KMS-11 (cell line): Measurements from ENCODE around the gene ABCA9.

Experiments
- H2AFZ ChIP-seq: fragments of 200-600 bp; sonication (generic); 2 replicates; pipeline ENCODE4 v1.6.1; 2016; ENCODE audit warnings: antibody characterized with exemption, mixed run types, low read depth
- H3K27ac ChIP-seq: fragments of 200-600 bp; sonication (generic); 2 replicates; pipeline ENCODE4 v1.6.1; 2016; ENCODE audit warnings: mild to moderate bottlenecking, mixed run types
- H3K27me3 ChIP-seq: fragments of 200-600 bp; sonication (generic); 2 replicates; pipeline ENCODE4 v1.6.1; 2017; ENCODE audit warnings: mild to moderate bottlenecking, low read depth, mixed run types, moderate library complexity; ENCODE audit not compliant: insufficient read depth
- H3K36me3 ChIP-seq: fragments of 200-600 bp; sonication (generic); 2 replicates; pipeline ENCODE4 v1.6.1; 2017; ENCODE audit warnings: mild to moderate bottlenecking, mixed run types; ENCODE audit not compliant: insufficient read depth
- H3K4me1 ChIP-seq: fragments of 200-600 bp; sonication (generic); 2 replicates; pipeline ENCODE4 v1.6.1; 2016; ENCODE audit warnings: mild to moderate bottlenecking, low read depth, mixed run types; ENCODE audit not compliant: poor library complexity, severe bottlenecking
- H3K4me2 ChIP-seq: fragments of 200-600 bp; sonication (generic); 2 replicates; pipeline ENCODE4 v1.7.0; 2016; ENCODE audit warnings: mild to moderate bottlenecking, mixed run types
- H3K4me3 ChIP-seq: fragments of 200-600 bp; sonication (generic); IDR thresholded peaks from 2 replicates; pipeline ENCODE4 v1.6.1; 2017; ENCODE audit warnings: low read depth, low read length, mixed read lengths; ENCODE audit not compliant: insufficient read depth
- H3K79me2 ChIP-seq: fragments of 200-600 bp; sonication (generic); 2 replicates; pipeline ENCODE4 v1.6.1; 2016; ENCODE audit warnings: low read depth, mixed run types; ENCODE audit not compliant: insufficient read depth
- H3K9ac ChIP-seq: fragments of 200-600 bp; sonication (generic); 2 replicates; pipeline ENCODE4 v1.6.1; 2016; ENCODE audit warnings: mild to moderate bottlenecking, mixed run types
- H4K20me1 ChIP-seq: fragments of 200-600 bp; sonication (generic); 2 replicates; pipeline ENCODE4 v1.6.1; 2016; ENCODE audit warnings: mild to moderate bottlenecking, mixed run types; ENCODE audit not compliant: insufficient read depth
- CTCF ChIP-seq: fragments of 200-600 bp; sonication (generic); conservative IDR thresholded peaks from 2 replicates; pipeline ENCODE4 v1.6.1; 2017; ENCODE audit warnings: low read depth, mild to moderate bottlenecking, antibody characterized with exemption, low read length, moderate library complexity, mixed read lengths

ABCA9 gene

GRCh38 chr17:69042308-69042707 is 18.4 kb downstream of the ABCA9 start:
- H3K27ac ChIP-seq = no peak overlapping the region
- no peaks in the 10 kb centered on the region for H3K4me1 ChIP-seq
- no peak overlapping the region for H2AFZ ChIP-seq
- H3K27me3 ChIP-seq = no peaks in the 10 kb centered on the region
- no peaks in the 10 kb centered on the region for H3K79me2 ChIP-seq
- no peaks in the 10 kb centered on the region for H4K20me1 ChIP-seq
- no peak overlapping the region for H3K9ac ChIP-seq
- no peak overlapping the region for H3K4me2 ChIP-seq
- H3K4me3 ChIP-seq = no peak overlapping the region
- no peak for TF ChIP-seq CTCF
- H3K36me3 ChIP-seq = no peaks in the 10 kb centered on the region

GRCh38 chr17:69031839-69032238 is 28.9 kb downstream of the ABCA9 start:
- no peaks in the 10 kb centered on the region for H4K20me1 ChIP-seq
- no peak for TF ChIP-seq CTCF
- H3K4me3 ChIP-seq = no peak overlapping the region
- no peaks in the 10 kb centered on the region for H3K79me2 ChIP-seq
- H3K36me3 ChIP-seq = no peaks in the 10 kb centered on the region
- H3K27ac ChIP-seq = no peak overlapping the region
- no peak overlapping the region for H2AFZ ChIP-seq
- no peaks in the 10 kb centered on the region for H3K27me3 ChIP-seq
- no peak overlapping the region for H3K4me2 ChIP-seq
- H3K4me1 ChIP-seq = no peaks in the 10 kb centered on the region
- H3K9ac ChIP-seq = no peak overlapping the region

- no peak overlapping the region for H3K4me2 ChIP-seq
- H4K20me1 ChIP-seq = no peaks in the 10 kb centered on the region
- no peaks in the 10 kb centered on the region for H3K27me3 ChIP-seq
- H3K9ac ChIP-seq = no peak overlapping the region
- H3K36me3 ChIP-seq = no peaks in the 10 kb centered on the region
- no peaks in the 10 kb centered on the region for H3K4me1 ChIP-seq
- H3K79me2 ChIP-seq = no peaks in the 10 kb centered on the region
- no peak overlapping the region for H3K4me3 ChIP-seq
- no peak overlapping the region for H2AFZ ChIP-seq
- no peak overlapping the region for H3K27ac ChIP-seq
- TF ChIP-seq CTCF = no peak
Measured at GRCh38 chr17:69030169-69030568, 30.6 kb downstream of the ABCA9 start.

GRCh38 chr17:69018687-69019086 is 42.0 kb downstream of the ABCA9 start:
- Histone ChIP-seq H2AFZ (no peak overlapping the region), H3K9ac (no peak overlapping the region), H3K36me3 (no peaks in the 10 kb centered on the region; the same call in 1 of the 2 replicates), H3K79me2 (no peaks in the 10 kb centered on the region), H3K4me2 (no peak overlapping the region), H3K4me3 (no peak overlapping the region), H3K27me3 (no peaks in the 10 kb centered on the region), H3K27ac (no peak overlapping the region), H3K4me1 (no peaks in the 10 kb centered on the region), H4K20me1 (no peaks in the 10 kb centered on the region)
- TF ChIP-seq CTCF = no peak
